Stimulated activated CD4-positive, alpha-beta T cell treated with anti-CD3 and anti-CD28 coated beads, Interleukin-4, amount 100 ng/mL, for 4 hours (primary cell): Measurements from ENCODE around the gene COQ10B.

ENCODE experiments used
- DNase-seq, 2 experiments: peaks; one replicate each; pipeline ENCODE4 v3.0.0-alpha.2; 2020

COQ10B gene

DNA sequence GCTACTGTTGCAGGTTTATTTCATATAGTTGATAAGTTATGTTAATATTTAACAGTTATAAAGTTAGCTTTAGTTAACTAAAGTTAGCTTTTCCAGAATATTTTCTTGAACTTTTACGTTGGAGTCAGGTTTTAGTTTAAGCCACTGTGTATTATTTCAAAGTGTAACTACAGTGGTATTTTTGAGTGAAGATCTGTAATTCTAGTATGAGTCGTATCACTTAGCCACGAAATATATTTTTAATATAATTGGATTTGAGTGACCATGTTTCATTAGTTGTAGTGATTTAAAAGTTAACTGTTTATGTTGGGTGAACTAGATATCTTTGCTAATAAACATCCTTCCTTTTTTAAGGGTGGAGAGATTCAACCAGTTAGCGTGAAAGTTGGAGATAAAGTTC lies 49.3 kb downstream of the COQ10B start:
- DNase-seq = no peak

DNA sequence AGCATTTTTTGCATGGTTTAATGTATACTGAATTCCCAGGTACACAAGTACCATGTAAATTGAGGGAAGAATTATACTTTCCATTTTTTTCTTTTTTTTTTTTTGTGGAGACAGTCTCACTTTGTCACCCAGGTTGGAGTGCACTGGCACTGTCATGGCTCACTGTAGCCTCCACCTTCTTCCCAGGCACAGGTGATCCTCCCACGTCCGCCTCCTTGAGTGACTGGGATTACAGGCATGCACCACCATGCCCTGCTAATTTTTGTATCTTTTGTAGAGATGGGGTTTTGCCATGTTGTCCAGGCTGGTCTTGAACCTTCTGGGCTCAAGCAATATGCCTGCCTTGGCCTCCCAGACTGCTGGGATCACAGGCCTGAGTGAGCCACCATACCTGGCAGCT lies 50.6 kb downstream of the COQ10B start:
- no peak for DNase-seq

DNA sequence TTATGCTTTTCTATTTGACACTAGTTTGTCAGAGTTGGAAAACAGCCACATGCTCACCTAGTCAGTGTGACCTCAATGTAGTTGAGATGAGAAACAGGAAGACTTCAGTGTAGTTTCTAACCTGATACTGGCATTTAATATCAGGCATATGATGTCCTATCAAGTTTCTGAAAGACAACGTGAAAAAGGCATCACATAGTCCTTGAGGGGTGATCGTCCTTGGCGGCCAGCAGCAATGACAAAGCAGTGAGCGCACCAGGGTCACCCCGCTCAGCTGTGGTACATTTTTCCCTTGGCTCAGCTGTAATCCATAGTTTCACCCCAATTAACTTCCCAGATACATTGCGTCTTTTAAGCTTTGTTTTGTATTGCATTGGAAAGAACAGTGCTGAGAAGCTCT lies 51.2 kb downstream of the COQ10B start:
- no peak for DNase-seq

- DNase-seq = no peak
These were observed 53.3 kb downstream of the COQ10B start for GRCh38 chr2:197506658-197507057.

DNA sequence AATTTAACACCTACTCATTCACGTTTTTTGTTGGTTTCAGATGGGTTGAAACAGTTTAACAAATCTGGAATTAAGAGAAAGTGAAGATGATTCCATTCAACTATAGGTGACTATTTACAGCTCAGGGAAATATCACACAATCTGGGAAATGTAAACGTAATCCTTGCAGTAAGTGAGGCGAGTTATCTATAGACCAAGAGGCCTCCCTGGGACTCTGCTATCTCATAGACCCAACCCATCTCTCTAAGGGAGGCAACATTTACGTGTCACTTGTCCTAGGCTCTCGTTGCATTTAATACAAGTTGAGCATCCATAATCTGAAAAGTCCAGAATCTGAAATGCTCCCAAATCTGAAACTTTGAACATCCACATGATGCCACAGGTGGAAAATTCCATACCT lies 60.6 kb downstream of the COQ10B start:
- no peak for DNase-seq

- DNase-seq = no peak
These were observed 61.4 kb downstream of the COQ10B start for GRCh38 chr2:197514754-197515153.

GRCh38 chr2:197515315-197515738 lies 62.0 kb downstream of the COQ10B start:
- DNase-seq = no peak

DNA sequence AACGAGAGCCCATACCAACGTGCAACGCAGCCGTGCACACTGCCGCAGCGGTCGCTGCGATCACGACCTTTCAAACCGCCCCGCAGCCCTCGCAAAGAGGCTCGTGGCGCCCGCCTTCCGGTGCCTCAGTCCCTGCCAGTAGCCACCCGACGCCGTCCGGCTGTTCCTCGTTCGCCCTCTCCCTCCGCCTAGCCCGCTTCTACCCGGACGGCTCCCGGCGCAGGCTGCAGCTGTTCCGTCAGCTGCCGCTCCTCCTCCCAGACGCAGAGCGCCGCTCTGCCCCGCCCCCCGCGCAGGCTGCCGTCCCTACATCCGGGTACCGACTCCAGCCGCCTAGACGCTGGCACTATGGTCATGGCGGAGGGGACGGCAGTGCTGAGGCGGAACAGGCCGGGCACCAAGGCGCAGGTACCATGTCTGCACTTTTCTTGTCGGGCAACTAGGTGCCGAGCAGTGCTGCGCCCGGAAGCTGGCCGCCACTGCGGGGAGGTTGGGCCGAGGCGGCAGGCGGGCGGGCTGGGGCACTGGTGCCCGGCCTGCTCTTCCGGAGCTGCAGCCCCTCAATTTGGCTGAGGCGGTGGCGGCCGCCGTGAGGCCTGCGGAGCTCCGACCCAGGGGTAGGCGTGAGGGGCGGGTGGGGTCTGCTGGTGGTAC lies 62.5 kb downstream of the COQ10B start, which contains the start of gene MOB4:
Gene MOB4 (plus strand): TSS at position 328 of the 654 bp plus-strand sequence. CDS start 21 bp downstream, at position 349.
- DNase-seq = peak; percentile 86 to 94

- peak in 1 of 2 experiments; percentile 15 for DNase-seq
These were observed 63.0 kb downstream of the COQ10B start for GRCh38 chr2:197516393-197516761.

DNA sequence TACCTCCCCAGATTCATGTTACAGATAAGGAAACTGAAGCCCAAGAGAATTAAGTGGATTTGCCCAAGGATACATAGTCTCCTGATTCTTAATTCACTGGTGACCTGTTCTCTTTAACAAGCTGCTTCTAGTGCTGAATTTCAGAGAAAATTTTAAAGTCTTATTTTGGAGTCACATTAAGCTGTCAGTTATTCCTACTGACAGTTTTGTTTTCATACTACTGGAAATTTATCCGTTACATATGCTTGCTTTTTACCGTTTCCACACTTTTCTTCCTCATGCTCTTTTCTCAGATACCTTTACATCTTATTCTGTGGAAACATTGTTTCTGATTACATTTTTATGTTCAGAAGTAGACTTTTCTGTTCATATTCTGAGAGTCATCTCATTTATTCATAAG lies 63.8 kb downstream of the COQ10B start:
- DNase-seq = no peak
